GM18517 (cell line): ENCODE measurements around the gene WDR93.

ENCODE experiments used
- ATAC-seq: cut with Tn5 transposase; IDR thresholded peaks from one replicate; pipeline ENCODE4 v1.9.1; 2021; ENCODE audit warnings: mild to moderate bottlenecking, moderate library complexity; ENCODE audit not compliant: unreplicated experiment

WDR93 gene

GRCh38 chr15:89690276-89691218, at the start of gene WDR93, which contains the start of gene PEX11A:
Gene WDR93 (plus strand): TSS chr15:89690811. CDS start chr15:89701747, 10,936 bp downstream.
Gene PEX11A (minus strand): TSS chr15:89690754. CDS start chr15:89690632, 122 bp downstream.
- peak; percentile 84 for ATAC-seq

DNA sequence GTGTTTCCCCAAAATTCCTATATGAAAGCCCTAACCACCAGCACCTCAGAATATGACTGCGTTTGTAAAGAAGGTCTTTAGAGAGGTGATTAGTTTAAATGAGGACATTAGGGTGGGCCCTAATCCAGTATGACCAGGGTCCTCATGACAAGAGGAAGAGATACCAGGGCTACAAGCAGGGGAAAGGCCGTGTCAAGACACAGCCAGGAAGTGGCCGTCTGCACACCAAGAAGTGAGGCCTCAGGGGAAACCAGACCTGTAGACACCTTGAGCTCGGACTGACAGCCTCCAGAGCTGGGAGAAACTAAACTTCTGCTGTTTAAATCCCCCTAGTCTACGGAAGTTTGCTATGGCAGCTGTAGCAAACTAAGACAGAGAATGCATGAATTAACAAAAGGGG, 49.6 kb upstream of the WDR93 start:
- no peak for ATAC-seq

- no peak for ATAC-seq
Observed at GRCh38 chr15:89642106-89642505, 48.5 kb upstream of the WDR93 start.

DNA sequence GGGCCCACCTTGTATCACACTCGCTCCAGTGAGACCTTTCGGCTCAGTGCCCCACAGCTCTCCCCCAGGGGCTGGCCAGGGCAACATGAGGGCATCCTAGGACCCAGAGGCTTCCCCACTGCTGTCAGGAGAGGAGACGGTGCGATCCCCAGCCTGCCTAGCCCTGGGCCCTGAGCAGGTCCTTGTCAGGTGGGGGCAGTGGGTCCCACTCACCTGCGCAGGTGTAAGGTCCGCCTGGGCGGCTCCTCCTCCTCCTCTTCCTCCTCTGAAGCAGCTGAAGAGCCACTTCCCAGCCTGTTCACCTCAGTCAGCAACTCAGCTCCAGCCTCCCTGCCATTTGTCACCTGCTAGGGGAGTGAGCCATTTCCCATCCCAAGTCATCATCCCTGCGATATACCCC, 44.9 kb upstream of the WDR93 start:
- ATAC-seq, result no peak

- no peak for ATAC-seq
Observed at GRCh38 chr15:89646416-89647141, 44.0 kb upstream of the WDR93 start.

- ATAC-seq, result no peak
Observed at GRCh38 chr15:89647191-89647851, 43.3 kb upstream of the WDR93 start.

GRCh38 chr15:89648106-89649012, 42.3 kb upstream of the WDR93 start:
- no peak for ATAC-seq

DNA sequence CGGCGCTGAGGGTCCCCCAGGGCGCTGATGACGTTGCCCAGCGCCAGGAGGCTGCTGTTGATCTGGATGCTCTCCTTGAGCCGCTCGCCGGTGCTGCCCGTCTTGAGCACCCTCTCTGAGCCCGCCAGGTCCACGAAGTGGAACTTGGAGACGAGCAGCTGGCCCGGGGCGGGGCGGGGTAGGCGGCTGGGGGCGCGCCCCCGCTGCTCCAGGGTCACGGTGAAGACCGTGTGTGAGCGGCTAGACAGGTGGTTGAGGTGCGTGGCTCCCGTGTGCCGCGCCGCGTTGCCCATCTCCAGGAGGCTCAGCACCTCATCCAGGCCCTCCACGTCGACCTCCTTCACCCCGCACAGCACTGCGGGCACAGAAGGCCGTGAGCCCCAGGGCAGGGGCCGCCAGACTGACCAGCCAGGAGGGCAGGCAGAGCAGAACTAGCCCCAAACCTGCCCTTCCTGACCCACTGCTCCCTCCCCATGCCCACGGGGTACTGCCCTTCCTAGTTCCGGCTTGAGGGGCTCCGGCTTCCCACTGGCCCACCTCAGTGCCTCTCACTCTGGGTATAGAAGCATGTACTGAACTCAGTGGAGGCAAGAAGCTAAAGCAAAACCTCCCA, 41.5 kb upstream of the WDR93 start:
- ATAC-seq, result no peak

DNA sequence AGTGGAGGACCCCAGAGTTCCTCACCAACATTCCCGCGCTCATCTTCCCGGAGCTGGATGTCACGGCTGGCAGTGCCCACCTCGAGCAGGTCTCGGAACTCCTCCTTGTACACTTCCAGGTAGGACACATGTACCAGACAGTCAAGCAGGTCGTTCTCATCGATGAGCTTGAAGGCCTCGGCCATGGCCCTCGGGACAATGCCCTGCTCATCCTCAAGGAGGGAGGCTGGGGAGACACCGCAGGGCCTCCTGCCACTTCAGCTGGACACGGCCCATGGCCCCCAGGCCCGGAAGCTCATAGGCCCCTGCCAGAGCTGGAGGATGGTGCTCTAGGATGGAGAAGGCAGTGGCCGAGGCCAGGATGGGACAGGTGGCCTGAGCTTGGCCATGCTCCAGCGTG, 40.9 kb upstream of the WDR93 start:
- no peak for ATAC-seq

DNA sequence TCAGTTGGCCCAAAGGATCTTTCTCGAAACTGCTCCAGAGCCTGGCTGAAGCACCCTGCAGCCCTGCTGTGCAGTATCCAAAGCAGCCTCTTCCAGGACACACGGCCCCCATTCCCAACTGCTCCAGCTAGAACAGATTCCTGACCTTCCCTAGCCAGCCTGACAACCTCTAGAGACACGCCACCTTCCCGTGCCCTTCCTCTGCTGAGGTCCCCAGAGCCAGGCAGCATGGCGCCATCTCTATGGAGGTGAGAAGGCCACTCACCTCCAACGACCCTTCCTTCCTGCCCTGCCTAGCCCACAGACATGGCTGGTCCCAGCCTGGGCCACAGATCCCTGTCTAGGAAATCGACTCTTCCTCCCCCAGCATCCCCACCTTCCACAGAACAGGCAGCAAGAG, 38.5 kb upstream of the WDR93 start:
- ATAC-seq, result no peak

DNA sequence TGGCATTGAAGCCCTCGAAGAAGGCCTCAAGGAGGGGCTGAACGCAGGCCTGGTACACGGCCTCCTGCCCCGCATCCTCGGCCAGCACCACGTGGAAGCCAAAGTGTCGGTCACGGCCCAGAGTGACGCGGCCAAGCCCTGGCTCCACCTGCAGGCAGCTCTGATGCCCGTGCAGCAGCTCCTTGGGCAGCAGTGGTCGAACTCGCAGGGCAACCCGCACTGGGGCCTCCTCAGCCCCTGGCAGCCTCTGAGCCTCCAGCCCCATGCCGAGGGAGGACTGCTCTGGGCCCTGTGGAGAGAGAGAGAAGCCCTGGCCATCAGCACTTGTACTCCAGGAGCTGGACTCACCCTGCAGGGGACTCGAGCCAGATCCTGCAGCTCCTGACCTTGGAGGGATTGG, 37.9 kb upstream of the WDR93 start:
- ATAC-seq, result no peak

- ATAC-seq, result no peak
Observed at GRCh38 chr15:89653578-89653977, 37.0 kb upstream of the WDR93 start.

- no peak for ATAC-seq
Observed at GRCh38 chr15:89654301-89654761, 36.3 kb upstream of the WDR93 start.

DNA sequence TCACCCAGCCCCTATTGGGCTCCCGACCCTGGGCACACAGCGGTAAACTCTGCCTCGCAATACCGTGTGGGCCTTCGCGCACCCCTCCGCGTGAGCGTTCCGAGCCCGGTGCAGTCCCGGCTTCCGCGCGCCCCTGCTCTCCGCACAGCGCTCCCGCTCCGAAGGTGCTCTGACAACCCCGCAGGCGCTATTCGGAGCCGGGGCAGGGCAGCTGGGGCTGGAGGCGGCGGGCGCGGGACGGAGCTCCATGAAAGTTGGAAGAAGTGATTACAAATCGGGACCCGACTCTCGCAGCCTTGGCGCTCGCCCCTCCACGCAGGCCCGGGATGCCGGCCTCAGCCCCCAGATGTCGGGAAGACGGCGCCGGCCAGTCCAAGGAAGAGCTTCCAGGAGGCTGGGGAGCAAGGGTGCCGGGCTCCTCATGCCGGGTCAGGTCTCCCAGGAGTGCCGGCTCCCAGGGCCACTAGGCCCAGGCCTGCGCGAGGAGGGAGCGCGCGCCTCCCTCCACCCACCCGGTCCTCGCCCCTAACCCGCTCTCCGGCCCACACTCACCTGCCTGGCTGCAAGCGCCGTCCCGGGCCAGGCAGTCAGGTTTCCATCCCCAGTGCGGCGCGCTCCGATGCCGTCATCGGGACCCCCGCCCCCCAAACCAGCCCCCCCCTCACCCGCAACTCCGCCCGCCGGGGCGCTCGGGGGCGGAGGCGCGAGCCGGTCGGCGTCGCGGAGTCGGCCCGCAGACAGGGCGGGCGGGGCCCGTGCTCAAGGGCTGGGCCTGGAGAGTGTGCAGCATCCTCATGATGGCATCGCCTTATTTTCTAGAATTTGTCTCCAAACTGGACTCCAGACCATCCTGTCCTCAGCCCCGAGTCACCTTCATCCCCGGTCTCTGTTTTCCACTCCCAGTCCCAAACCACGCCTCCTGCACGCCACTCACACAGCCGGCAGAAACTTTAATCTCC, 35.5 kb upstream of the WDR93 start, which contains the start of gene KIF7:
Gene KIF7 (minus strand): TSS at position 621 of the 959 bp plus-strand sequence. CDS start 2,537 bp downstream, outside the sequence.
- ATAC-seq, result no peak

- no peak for ATAC-seq
Observed at GRCh38 chr15:89656116-89656815, 34.3 kb upstream of the WDR93 start.

DNA sequence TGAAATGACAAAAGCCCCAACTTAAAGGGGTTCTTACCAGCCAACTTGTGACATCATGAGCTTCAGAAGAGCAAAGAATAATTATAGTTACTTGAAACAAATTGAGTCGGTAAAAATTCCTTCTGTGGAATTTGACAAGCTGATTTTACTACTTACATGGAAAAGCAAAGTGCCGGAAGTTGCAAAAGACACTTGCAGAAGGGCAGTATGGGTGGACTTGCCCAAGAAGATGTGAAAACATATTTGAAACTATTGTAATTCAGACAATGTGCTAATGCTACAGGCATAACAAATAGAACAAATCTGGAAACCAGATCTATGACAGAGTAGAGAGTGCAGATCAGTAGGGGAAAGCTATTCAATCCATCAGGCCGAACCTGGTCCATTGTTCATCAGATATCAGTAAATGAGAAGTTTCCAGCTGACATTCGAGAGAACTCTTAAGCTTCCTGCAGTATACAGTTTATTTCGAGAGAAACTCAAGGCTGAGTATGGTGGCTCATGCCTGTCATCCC, 32.9 kb upstream of the WDR93 start:
- ATAC-seq, result no peak

- ATAC-seq, result no peak
Observed at GRCh38 chr15:89659295-89659694, 31.3 kb upstream of the WDR93 start.

DNA sequence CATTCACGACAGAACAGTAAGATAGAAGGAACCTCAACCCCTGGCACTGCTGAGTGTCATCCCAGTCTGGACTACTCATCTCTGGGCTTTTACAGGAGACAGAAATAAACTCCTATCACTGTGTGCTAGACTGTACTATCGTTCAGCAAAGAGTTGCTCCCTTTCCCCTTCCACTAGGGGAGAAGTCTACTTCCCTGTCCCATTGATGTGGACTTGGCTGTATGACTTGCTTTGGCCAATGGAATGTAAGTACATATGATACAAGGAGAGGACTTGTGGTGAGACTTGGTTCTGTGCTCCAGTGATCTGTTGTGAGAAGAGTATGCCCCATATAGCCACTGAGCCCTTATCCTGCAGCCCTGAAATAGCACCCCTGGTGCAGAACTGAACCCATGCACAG, 30.1 kb upstream of the WDR93 start:
- no peak for ATAC-seq
